ENCODE data around the gene ATP5MK. TPM values are rescaled to one million over a fixed set of nuclear protein-coding genes. Genes with fewer than 3 reads are reported as not detected.

The ATP5MK gene, protein sequence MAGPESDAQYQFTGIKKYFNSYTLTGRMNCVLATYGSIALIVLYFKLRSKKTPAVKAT
- 100 to 1,000 TPM; 305 to 771 (median 382) TPM for total RNA-seq

DNA sequence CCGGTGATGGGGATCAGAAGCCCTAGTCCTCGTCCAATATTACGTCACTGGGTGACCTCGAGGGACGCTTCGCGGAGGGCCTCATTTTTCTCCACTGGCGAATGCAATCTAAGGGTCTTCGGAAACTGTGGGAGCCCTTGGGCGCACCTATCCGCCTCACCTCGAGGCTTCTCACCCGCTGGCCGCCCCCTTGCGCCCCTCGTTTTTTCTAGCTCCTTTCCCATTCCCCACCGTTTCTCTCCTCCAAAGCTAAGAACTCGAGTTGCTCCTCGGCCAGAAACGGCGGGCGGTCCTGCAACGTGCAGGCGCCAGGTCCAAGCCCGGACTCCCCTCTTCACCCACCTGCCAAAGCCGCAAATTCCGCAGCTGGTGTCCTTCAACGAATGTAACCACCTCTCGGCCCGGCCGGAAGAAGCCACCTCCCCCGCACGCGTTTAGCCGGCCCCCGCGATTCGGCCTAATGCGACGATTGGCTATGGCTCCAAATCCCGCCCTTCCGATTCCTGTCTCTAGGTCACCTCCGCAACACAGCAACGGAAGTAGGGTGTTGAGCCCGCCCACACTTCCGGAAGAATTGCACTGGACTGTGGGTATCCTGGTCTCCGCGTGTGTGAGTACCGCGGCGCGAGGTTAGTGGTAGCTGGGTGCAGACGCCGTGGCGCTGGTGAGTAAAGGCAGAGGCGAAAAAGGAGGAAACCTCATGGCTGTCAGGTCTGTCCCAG lies at the start of gene ATP5MK, which contains the start of gene PDCD11:
Gene ATP5MK (minus strand): TSS at position 409 of the 722 bp plus-strand sequence. CDS start 4,018 bp downstream, outside the sequence.
Gene PDCD11 (plus strand): TSS at position 560 of the 722 bp plus-strand sequence. CDS start 1,801 bp downstream, outside the sequence.
- TF ChIP-seq, protein P1, sequence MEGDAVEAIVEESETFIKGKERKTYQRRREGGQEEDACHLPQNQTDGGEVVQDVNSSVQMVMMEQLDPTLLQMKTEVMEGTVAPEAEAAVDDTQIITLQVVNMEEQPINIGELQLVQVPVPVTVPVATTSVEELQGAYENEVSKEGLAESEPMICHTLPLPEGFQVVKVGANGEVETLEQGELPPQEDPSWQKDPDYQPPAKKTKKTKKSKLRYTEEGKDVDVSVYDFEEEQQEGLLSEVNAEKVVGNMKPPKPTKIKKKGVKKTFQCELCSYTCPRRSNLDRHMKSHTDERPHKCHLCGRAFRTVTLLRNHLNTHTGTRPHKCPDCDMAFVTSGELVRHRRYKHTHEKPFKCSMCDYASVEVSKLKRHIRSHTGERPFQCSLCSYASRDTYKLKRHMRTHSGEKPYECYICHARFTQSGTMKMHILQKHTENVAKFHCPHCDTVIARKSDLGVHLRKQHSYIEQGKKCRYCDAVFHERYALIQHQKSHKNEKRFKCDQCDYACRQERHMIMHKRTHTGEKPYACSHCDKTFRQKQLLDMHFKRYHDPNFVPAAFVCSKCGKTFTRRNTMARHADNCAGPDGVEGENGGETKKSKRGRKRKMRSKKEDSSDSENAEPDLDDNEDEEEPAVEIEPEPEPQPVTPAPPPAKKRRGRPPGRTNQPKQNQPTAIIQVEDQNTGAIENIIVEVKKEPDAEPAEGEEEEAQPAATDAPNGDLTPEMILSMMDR (IDR thresholded peaks at IDR 0.05; ENCODE audit: low read depth), result no peak

- TF ChIP-seq, protein P1 (IDR thresholded peaks at IDR 0.05; ENCODE audit: low read depth), result no peak
Measured at GRCh38 chr10:103445366-103445765, 49.1 kb upstream of the ATP5MK start.

DNA sequence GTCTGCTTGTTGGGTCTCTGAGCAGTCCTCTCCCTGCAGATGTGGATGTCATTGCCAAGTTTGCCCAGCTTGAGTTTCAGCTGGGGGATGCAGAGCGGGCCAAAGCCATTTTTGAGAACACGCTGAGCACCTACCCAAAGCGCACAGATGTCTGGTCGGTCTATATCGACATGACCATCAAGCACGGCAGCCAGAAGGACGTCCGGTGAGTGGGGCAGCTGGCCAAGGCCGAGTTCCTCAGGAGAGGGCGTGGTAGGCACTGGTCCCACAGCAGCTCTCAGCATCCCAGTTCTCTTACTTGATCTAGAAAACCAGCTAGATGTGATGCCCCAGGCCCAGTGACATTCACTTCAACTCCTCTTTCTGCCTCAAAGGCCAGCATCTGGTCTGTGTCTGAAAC lies 48.2 kb upstream of the ATP5MK start:
- TF ChIP-seq, protein P1 (IDR thresholded peaks at IDR 0.05; ENCODE audit: low read depth), result no peak

- TF ChIP-seq, protein P1 (IDR thresholded peaks at IDR 0.05; ENCODE audit: low read depth), result no peak
Measured at GRCh38 chr10:103443475-103444185, 47.4 kb upstream of the ATP5MK start.

DNA sequence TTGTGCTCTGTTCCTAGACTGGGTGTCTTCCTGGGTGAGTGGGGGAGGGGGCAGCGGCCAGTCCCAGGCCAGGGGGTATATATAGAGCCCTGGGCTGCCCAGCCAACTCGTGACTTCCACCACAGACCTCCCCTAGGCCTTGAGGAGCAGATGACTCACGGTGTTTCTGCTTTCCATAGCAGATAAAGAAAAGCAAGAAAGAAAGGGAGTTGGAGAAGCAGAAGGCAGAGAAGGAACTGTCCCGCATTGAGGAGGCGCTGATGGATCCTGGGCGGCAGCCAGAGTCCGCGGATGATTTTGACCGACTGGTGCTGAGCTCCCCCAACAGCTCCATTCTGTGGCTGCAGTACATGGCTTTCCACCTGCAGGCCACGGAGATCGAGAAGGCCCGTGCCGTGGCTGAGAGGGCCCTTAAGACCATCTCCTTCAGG lies 45.8 kb upstream of the ATP5MK start:
- TF ChIP-seq, protein P1 (IDR thresholded peaks at IDR 0.05; ENCODE audit: low read depth), result no peak

- TF ChIP-seq, protein P1 (IDR thresholded peaks at IDR 0.05; ENCODE audit: low read depth), result no peak
Measured at GRCh38 chr10:103441611-103442010, 45.3 kb upstream of the ATP5MK start.

DNA sequence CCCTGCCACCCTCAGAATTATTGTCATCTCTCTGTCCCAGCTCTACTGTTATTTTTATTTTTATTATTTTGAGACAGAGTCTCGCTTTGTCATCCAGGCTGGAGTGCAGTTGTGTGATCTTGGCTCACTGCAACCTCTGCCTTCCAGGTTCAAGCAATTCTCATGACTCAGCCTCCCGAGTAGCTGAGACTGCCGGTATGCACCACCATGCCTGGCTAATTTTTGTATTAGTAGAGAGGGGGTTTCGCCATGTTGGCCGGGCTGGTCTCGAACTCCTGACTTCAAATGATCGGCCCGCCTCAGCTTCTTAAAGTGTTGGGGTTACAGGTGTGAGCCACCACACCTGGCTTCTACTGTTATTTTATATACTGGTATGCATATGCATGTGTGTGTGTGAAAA lies 44.9 kb upstream of the ATP5MK start:
- TF ChIP-seq, protein P1 (IDR thresholded peaks at IDR 0.05; ENCODE audit: low read depth), result no peak

All from subcutaneous adipose tissue (tissue), 4 donors.